KOPT-K1 (cell line): Measurements from ENCODE around the gene SLC9A1.

ENCODE experiments used
- H3K27ac ChIP-seq: fragments of 200-600 bp; sonication (generic); 2 replicates; pipeline ENCODE4 v1.5.1; 2016; ENCODE audit warnings: antibody characterized with exemption, mild to moderate bottlenecking, low read depth, low read length; ENCODE audit not compliant: poor library complexity, severe bottlenecking
- H3K36me3 ChIP-seq: fragments of 200-600 bp; sonication (generic); 2 replicates; pipeline ENCODE4 v1.5.1; 2017; ENCODE audit warnings: antibody characterized with exemption, mild to moderate bottlenecking, low read length, moderate library complexity; ENCODE audit not compliant: insufficient read depth
- H3K9me3 ChIP-seq: fragments of 200-600 bp; sonication (generic); 2 replicates; pipeline ENCODE4 v1.5.1; 2017; ENCODE audit warnings: antibody characterized with exemption, low read length, mild to moderate bottlenecking; ENCODE audit not compliant: insufficient read depth, poor library complexity, severe bottlenecking

Gene SLC9A1

GRCh38 chr1:27097484-27097917, 57.4 kb downstream of the SLC9A1 start:
- no peak overlapping the region for H3K27ac ChIP-seq
- peaks cover 4% of the 10 kb centered on the region; the same call in 1 of the 2 replicates for H3K36me3 ChIP-seq
- H3K9me3 ChIP-seq: no peaks in the 10 kb centered on the region

- Histone ChIP-seq H3K27ac (no peak overlapping the region), H3K36me3 (peaks cover under 1% of the 10 kb centered on the region; the same call in 1 of the 2 replicates), H3K9me3 (no peaks in the 10 kb centered on the region)
These were observed 59.3 kb downstream of the SLC9A1 start for GRCh38 chr1:27095576-27095975.

GRCh38 chr1:27092888-27093287, 62.0 kb downstream of the SLC9A1 start:
- H3K36me3 ChIP-seq: no peaks in the 10 kb centered on the region
- H3K9me3 ChIP-seq: no peaks in the 10 kb centered on the region
- H3K27ac ChIP-seq: no peak overlapping the region

GRCh38 chr1:27090911-27091310, 64.0 kb downstream of the SLC9A1 start:
- Histone ChIP-seq H3K9me3 (no peaks in the 10 kb centered on the region), H3K27ac (no peak overlapping the region), H3K36me3 (no peaks in the 10 kb centered on the region)

- no peaks in the 10 kb centered on the region for H3K9me3 ChIP-seq
- H3K36me3 ChIP-seq: no peaks in the 10 kb centered on the region
- no peak overlapping the region for H3K27ac ChIP-seq
These were observed 67.3 kb downstream of the SLC9A1 start for GRCh38 chr1:27087371-27088220.

- Histone ChIP-seq H3K9me3 (no peaks in the 10 kb centered on the region), H3K27ac (no peak overlapping the region), H3K36me3 (no peaks in the 10 kb centered on the region)
These were observed 68.3 kb downstream of the SLC9A1 start for GRCh38 chr1:27086628-27087027.

GRCh38 chr1:27086026-27086425, 68.9 kb downstream of the SLC9A1 start:
- Histone ChIP-seq H3K9me3 (no peaks in the 10 kb centered on the region), H3K27ac (no peak overlapping the region), H3K36me3 (no peaks in the 10 kb centered on the region)

GRCh38 chr1:27084107-27084506, 70.8 kb downstream of the SLC9A1 start:
- no peak overlapping the region for H3K27ac ChIP-seq

GRCh38 chr1:27077968-27078367, 77.0 kb downstream of the SLC9A1 start:
- no peak overlapping the region for H3K27ac ChIP-seq
- no peaks in the 10 kb centered on the region for H3K9me3 ChIP-seq
- H3K36me3 ChIP-seq: no peaks in the 10 kb centered on the region

More at GRCh38 chr1:27084107-27084506, 70.8 kb downstream of the SLC9A1 start:
- no peaks in the 10 kb centered on the region for H3K9me3 ChIP-seq
- H3K36me3 ChIP-seq: no peaks in the 10 kb centered on the region

GRCh38 chr1:27076803-27077202, 78.1 kb downstream of the SLC9A1 start:
- Histone ChIP-seq H3K9me3 (no peaks in the 10 kb centered on the region), H3K27ac (no peak overlapping the region), H3K36me3 (no peaks in the 10 kb centered on the region)

GRCh38 chr1:27074175-27074780, 80.6 kb downstream of the SLC9A1 start:
- H3K27ac ChIP-seq: no peak overlapping the region

GRCh38 chr1:27071049-27071416, 83.9 kb downstream of the SLC9A1 start:
- H3K9me3 ChIP-seq: no peaks in the 10 kb centered on the region
- no peaks in the 10 kb centered on the region for H3K36me3 ChIP-seq
- H3K27ac ChIP-seq: no peak overlapping the region

More at GRCh38 chr1:27074175-27074780, 80.6 kb downstream of the SLC9A1 start:
- Histone ChIP-seq H3K36me3 (no peaks in the 10 kb centered on the region), H3K9me3 (no peaks in the 10 kb centered on the region)

GRCh38 chr1:27070390-27071048, 84.4 kb downstream of the SLC9A1 start:
- Histone ChIP-seq H3K9me3 (no peaks in the 10 kb centered on the region), H3K36me3 (no peaks in the 10 kb centered on the region), H3K27ac (no peak overlapping the region)

GRCh38 chr1:27068922-27069321, 86.0 kb downstream of the SLC9A1 start:
- Histone ChIP-seq H3K27ac (no peak overlapping the region), H3K9me3 (no peaks in the 10 kb centered on the region), H3K36me3 (no peaks in the 10 kb centered on the region)

- no peaks in the 10 kb centered on the region for H3K9me3 ChIP-seq
- no peak overlapping the region for H3K27ac ChIP-seq
- H3K36me3 ChIP-seq: no peaks in the 10 kb centered on the region
These were observed 88.8 kb downstream of the SLC9A1 start for GRCh38 chr1:27065999-27066630.
